Measurements from ENCODE around the gene FXYD3. TPM values are rescaled to one million over a fixed set of nuclear protein-coding genes. Genes with fewer than 3 reads are reported as not detected.
A peak's percentile ranks its signal among the peaks of the same experiment; 100 is the strongest.
"Not testable (repeated sequence)": the region's sequence is repeated elsewhere in the genome, so short reads cannot be mapped to it uniquely, and the experiment has no call there.

FXYD3 gene
- total RNA-seq, 1 experiment from 2014 or later: 4.8 TPM

DNA sequence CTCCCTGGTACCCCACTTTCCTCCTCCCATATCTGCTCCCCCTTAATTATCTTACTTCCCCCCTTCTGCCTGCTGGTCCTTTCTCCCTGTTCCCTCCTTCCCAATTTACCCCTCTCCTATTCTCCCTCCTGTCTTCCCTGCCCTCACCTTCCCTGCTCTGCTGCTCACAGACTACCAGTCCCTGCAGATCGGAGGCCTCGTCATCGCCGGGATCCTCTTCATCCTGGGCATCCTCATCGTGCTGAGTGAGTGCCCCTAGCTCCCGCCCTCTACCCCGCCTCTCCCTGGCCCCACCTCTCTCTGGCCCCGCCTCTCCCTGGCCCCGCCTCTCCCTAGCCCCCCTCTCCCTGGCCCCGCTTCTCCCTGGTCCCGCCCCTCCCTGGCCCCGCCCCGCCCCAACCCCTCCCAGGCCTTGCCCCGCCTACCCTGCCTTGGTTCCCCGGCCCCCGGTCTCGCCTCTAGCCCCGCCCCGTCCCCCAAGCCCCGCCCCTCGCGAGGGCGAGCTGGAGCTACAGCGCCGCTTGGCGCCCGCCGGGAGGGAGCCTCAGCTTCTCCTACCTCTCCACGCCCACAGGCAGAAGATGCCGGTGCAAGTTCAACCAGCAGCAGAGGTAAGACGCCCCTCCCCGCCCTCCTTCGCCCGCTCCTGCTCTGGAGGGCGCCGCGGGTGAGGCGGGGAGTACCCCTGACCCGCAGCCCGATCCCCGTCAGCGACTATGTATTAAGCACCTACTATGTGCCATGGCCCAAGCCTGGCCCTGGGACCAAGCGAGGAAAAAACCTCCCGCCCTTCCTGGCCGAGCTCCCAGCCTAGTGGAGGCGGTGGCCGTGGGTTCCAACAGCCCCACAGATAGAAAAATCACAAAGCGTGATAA lies 25.6 kb downstream of the FXYD3 start:
- DNase-seq (ENCODE audit: low spot score): peak; percentile 90

- no peak for DNase-seq (ENCODE audit: low spot score)
Measured at GRCh38 chr19:35141837-35142605, 26.4 kb downstream of the FXYD3 start.

DNA sequence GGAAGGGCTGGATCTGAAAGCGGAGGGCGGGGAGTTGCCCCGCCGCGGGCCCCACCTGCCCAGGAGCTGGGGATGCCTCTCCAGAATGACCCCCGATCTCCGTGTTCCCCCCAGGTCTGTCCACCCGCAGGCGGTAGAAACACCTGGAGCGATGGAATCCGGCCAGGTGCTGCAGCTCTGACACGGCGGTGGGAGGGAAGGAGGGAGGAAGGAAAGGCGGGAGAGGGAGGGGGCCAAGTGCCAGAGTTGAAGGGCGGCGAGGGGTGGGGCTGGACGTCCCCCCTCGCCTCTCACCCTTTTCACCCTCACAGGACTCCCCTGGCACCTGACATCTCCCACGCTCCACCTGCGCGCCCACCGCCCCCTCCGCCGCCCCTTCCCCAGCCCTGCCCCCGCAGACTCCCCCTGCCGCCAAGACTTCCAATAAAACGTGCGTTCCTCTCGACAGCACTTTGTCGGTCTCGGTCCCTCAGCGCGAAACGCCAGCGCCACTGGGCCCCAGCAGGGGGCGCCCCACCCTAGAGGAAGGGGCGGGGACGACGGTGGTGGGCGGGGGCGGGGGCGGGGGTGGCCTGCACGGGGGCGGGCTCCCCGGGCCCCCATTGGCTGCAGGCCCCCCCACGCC lies 27.1 kb downstream of the FXYD3 start:
- no peak for DNase-seq (ENCODE audit: low spot score)

DNA sequence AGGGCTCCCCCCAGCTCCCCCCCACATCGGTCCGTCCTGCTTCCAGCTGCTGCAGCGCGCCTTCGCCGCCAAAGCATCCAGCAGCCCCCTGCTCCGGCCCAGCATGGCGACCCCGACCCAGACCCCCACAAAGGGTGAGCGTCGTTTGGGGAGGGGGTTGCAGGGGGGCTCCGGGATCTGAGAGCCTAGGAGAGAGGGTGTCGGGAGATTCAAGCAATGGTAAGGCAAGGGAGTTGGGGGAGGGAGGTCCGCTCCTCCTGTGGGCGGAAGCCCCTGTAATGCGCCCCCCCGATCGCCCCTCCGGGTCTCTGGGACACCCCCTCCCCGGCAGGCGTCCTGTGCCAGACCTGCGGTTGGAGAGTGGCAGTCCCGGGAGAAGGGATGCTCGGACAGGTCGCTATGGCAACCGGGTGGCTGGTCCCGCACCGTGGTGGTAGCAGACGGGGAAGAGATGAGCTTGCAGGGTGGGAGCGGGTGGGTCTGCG lies 27.6 kb downstream of the FXYD3 start, which contains the start of gene FXYD7:
TSS of gene FXYD7 (plus strand) at position 25 of the 485 bp plus-strand sequence. CDS start at position 104, 79 bp downstream.
- DNase-seq (ENCODE audit: low spot score): no peak

GRCh38 chr19:35143818-35144217 lies 28.2 kb downstream of the FXYD3 start:
- DNase-seq (ENCODE audit: low spot score): no peak

DNA sequence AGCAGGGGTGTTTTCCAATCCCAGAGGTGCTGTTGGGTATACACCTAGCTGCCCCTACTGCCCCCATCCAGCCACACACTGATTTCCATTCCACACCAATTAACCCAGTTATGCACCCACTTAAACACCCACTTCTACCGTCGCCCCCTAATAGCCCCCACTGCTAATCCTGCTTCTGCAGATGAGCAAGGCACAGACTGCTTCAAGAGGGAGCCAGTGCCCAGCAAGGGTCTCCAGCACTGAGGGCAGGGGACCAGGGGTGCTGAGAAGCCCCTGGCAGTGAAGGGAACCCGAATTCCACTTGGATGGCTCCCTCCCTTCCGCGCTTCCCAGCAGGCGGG lies 28.6 kb downstream of the FXYD3 start:
- no peak for DNase-seq (ENCODE audit: low spot score)

DNA sequence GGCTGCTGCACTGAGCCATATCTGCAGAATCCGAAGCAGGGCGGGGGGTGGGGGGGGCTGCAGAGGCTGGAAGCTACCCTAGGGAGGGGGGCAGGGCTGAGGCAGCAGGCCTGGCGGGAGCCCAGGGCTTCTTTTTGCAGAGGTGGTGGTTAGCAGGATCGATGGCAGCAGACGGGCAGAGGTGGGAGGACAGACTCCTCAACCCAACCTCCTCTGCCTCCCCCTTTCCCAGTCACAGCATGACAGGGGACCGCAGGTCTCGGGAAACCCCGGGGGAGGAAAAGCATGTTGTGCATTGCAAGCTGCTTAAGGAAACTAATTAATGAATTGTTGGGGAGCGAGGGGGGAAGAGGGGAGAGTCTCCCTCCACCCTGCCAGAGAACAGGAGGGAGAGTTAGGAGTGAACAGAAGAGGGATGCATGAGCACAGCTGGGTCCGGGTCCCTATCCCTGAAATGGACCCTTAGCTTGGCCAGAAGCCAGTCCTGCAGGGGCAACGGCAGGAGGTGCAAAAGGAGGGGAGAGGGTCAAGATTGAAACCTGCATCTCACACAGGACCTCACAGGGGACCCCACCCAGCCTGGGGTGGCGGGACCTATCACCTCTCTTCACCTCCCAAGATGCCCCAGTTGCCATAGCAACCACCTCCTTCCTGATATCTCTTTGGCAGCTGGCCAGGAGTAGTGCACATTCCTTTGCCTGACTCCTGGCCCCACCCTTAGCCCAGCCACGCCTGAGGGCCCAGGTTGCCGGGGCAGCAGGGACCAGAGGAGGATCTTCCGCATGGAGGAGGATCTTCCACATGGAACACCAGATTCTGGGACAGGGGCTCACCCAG lies 29.2 kb downstream of the FXYD3 start:
- peak; percentile 81 for DNase-seq (ENCODE audit: low spot score)

GRCh38 chr19:35146746-35147459 lies 31.3 kb downstream of the FXYD3 start:
- no peak for DNase-seq (ENCODE audit: low spot score)

- no peak for DNase-seq (ENCODE audit: low spot score)
Measured at GRCh38 chr19:35149463-35149862, 33.8 kb downstream of the FXYD3 start.

DNA sequence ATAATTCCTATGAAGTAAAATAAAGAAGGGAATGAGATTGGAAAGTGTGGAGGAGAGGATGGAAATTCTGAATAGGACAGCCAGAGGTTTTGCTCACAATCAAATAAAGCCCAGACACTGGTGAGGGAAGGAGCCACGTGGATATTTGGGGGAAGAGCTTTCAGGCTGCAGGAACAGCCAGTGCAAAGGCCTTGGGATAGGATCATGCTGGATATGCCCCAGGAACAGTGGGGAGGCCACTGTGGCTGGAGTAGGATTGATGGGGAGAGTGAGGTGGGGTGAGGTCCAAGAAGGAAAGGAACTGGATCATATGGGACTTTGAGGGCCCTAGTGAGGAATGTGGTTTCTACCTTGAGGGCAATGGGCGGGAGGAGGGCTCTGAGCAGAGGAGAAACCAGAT lies 34.8 kb downstream of the FXYD3 start:
- DNase-seq (ENCODE audit: low spot score): no peak

- no peak for DNase-seq (ENCODE audit: low spot score)
Measured at GRCh38 chr19:35151273-35152065, 35.8 kb downstream of the FXYD3 start.

GRCh38 chr19:35153129-35153522 lies 37.5 kb downstream of the FXYD3 start:
- not testable (repeated sequence) for DNase-seq (ENCODE audit: low spot score)

DNA sequence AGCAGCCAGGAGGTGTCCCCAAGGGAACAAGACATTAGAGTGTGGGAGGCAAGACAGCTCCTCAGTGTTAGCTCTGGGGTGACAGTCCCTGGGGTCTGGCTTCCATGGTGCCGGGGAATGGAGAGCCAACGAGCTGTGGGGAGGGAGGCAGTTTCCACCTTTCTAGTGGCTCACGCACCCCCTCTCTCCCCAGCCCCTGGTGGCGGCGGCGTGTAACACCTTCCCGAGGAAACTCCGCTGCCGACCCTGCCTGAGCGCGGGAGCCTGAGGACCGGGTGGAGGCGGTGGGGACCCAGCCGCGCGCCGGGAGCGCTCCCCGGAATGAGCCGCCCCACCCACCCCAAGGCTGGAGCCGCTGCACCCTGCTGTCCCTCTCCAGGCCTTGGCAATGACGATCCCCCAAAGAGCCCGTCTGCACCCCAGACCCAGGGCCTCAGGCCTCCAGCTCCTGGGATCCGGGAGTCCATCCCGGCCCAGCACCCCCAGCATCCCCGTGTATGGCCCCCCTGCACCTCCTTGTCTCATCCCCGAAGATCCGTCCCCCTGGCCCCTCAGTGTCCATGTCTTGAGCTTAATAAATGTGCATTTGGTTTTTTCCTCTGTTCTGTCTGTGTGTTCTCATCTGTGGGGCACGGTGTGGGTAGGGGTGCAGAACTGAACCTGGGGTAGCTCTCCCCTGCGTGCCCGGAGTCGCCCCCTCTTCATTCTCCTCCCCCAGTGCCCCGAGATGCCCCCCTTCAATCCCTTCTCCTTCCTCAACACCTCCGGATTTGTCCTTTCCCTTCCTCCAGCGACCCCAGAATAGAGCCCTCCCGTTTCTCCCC lies 38.3 kb downstream of the FXYD3 start:
- no peak for DNase-seq (ENCODE audit: low spot score)

GRCh38 chr19:35154525-35155406 lies 39.1 kb downstream of the FXYD3 start, which contains the start of gene FXYD5:
FXYD5 (plus strand) TSS chr19:35154735; CDS start chr19:35155551, 816 bp downstream.
- peak; percentile 72 for DNase-seq (ENCODE audit: low spot score)

GRCh38 chr19:35155441-35155840 lies 39.8 kb downstream of the FXYD3 start:
- DNase-seq (ENCODE audit: low spot score): no peak

GRCh38 chr19:35155981-35156672 lies 40.5 kb downstream of the FXYD3 start:
- DNase-seq (ENCODE audit: low spot score): no peak

DNA sequence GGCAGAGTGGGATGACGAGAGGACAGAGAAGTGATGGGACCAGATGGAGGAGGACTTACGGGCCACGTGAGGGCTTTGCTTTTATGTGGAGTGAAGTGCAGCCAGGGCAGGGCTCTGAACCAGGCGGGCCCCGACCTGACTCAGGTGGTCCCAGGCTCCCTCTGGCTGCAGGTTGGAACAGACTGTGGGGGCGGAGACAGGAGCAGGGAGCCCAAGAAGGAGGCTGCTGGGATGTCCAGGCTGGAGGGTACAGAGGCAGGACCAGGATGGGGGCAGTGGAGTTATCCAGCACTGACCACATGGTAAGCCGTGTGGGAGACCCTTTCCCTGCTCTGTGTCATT lies 41.0 kb downstream of the FXYD3 start:
- no peak for DNase-seq (ENCODE audit: low spot score)
